Osteoblast (primary cell): ENCODE measurements around the gene NEBL. TPM values are rescaled to one million over a fixed set of nuclear protein-coding genes. Genes with fewer than 3 reads are reported as not detected.

ENCODE experiments used
- DNase-seq: peaks from one replicate; pipeline ENCODE4 v3.0.0; 2011; ENCODE audit warnings: low spot score, mixed read lengths; ENCODE audit not compliant: insufficient read length; ENCODE audit errors: missing footprints
- H2AFZ ChIP-seq: 2 replicates; pipeline ENCODE4 v1.6.0; 2011; ENCODE audit warnings: mild to moderate bottlenecking, low read length
- H3K27ac ChIP-seq: 2 replicates; pipeline ENCODE4 v1.5.1; 2011; ENCODE audit warnings: mild to moderate bottlenecking, low read depth, low read length, moderate library complexity
- H3K27me3 ChIP-seq: 2 replicates; pipeline ENCODE4 v1.6.0; 2012; ENCODE audit warnings: mild to moderate bottlenecking, control low read depth, inconsistent platforms, low read length, moderate library complexity; ENCODE audit not compliant: insufficient read depth
- H3K36me3 ChIP-seq: 2 replicates; pipeline ENCODE4 v1.5.1; 2011; ENCODE audit warnings: mild to moderate bottlenecking, low read length, control low read depth, moderate library complexity; ENCODE audit not compliant: insufficient read depth
- H3K4me1 ChIP-seq: 2 replicates; pipeline ENCODE4 v1.5.1; 2011; ENCODE audit warnings: mild to moderate bottlenecking, low read length, control low read depth, moderate library complexity; ENCODE audit not compliant: insufficient read depth
- H3K4me2 ChIP-seq: 2 replicates; pipeline ENCODE4 v1.6.0; 2011; ENCODE audit warnings: mild to moderate bottlenecking, low read length; ENCODE audit not compliant: insufficient read depth
- H3K4me3 ChIP-seq: fragments of 200-600 bp; sonication (generic); 3 replicates; pipeline ENCODE4 v1.5.1; 2012; ENCODE audit warnings: mild to moderate bottlenecking, low read length, inconsistent platforms; ENCODE audit not compliant: insufficient read depth
- H3K79me2 ChIP-seq: 2 replicates; pipeline ENCODE4 v1.6.0; 2012; ENCODE audit warnings: mild to moderate bottlenecking, low read length, control low read depth, inconsistent platforms; ENCODE audit not compliant: insufficient read depth
- H3K9me3 ChIP-seq: 2 replicates; pipeline ENCODE4 v1.5.1; 2011; ENCODE audit warnings: low read depth, low read length, control low read depth
- H4K20me1 ChIP-seq: 2 replicates; pipeline ENCODE4 v1.6.0; 2012; ENCODE audit warnings: mild to moderate bottlenecking, low read length, control low read depth; ENCODE audit not compliant: insufficient read depth
- CTCF ChIP-seq: IDR thresholded peaks from 2 replicates; pipeline ENCODE4 v1.5.1; 2011; ENCODE audit warnings: mild to moderate bottlenecking, low read depth, low read length, moderate library complexity; ENCODE audit errors: extremely low read depth
- total RNA-seq: library from RNA; depleted of rRNA; stranded (reverse); fragments of >200 nt; gene quantifications from 2 replicates; pipeline ENCODE4 v1.2.3, GENCODE V29; 2012

The NEBL gene
- total RNA-seq, 1 donor = under 0.01 TPM

- Histone ChIP-seq H4K20me1 (no peaks in the 10 kb centered on the region), H3K79me2 (no peaks in the 10 kb centered on the region), H3K36me3 (no peaks in the 10 kb centered on the region), H3K27ac (no peak overlapping the region), H3K9me3 (no peaks in the 10 kb centered on the region), H3K4me1 (no peaks in the 10 kb centered on the region), H3K4me3 (no peak overlapping the region), H3K27me3 (no peaks in the 10 kb centered on the region), H3K4me2 (no peak overlapping the region), H2AFZ (no peak overlapping the region)
- peak; percentile 25 for DNase-seq
- peak; percentile 50 for TF ChIP-seq CTCF
Measured at GRCh38 chr10:20855398-20856038, 41.6 kb downstream of the NEBL start.

- no peak for TF ChIP-seq CTCF
- Histone ChIP-seq H2AFZ (no peak overlapping the region), H3K27me3 (no peaks in the 10 kb centered on the region), H3K4me1 (no peaks in the 10 kb centered on the region), H3K4me2 (no peak overlapping the region), H3K79me2 (no peaks in the 10 kb centered on the region), H3K27ac (no peak overlapping the region), H3K9me3 (no peaks in the 10 kb centered on the region), H3K36me3 (no peaks in the 10 kb centered on the region), H3K4me3 (no peak overlapping the region), H4K20me1 (no peaks in the 10 kb centered on the region)
- DNase-seq = no peak
Measured at GRCh38 chr10:20853276-20853675, 43.8 kb downstream of the NEBL start.

GRCh38 chr10:20852303-20852702 lies 44.8 kb downstream of the NEBL start:
- no peaks in the 10 kb centered on the region for H3K9me3 ChIP-seq
- no peaks in the 10 kb centered on the region for H4K20me1 ChIP-seq
- H3K4me2 ChIP-seq = no peak overlapping the region
- no peaks in the 10 kb centered on the region for H3K27me3 ChIP-seq
- H3K79me2 ChIP-seq = no peaks in the 10 kb centered on the region
- no peak for DNase-seq
- H3K4me3 ChIP-seq = no peak overlapping the region
- TF ChIP-seq CTCF = no peak
- H3K4me1 ChIP-seq = no peaks in the 10 kb centered on the region
- H3K27ac ChIP-seq = no peak overlapping the region
- no peaks in the 10 kb centered on the region for H3K36me3 ChIP-seq
- no peak overlapping the region for H2AFZ ChIP-seq

GRCh38 chr10:20847512-20847911 lies 49.6 kb downstream of the NEBL start:
- Histone ChIP-seq H3K4me1 (no peaks in the 10 kb centered on the region), H3K36me3 (no peaks in the 10 kb centered on the region), H3K27ac (no peak overlapping the region), H3K4me2 (no peak overlapping the region), H3K79me2 (no peaks in the 10 kb centered on the region), H2AFZ (no peak overlapping the region), H3K4me3 (no peak overlapping the region), H3K9me3 (no peaks in the 10 kb centered on the region), H4K20me1 (no peaks in the 10 kb centered on the region), H3K27me3 (no peaks in the 10 kb centered on the region)
- no peak for TF ChIP-seq CTCF
- no peak for DNase-seq
